ENCODE results near the gene HMCN1.

HMCN1 gene

GRCh38 chr1:186030453-186030852 lies 296.3 kb downstream of the HMCN1 start:
- DNase-seq (ENCODE audit: low spot score), result no peak

- DNase-seq (ENCODE audit: low spot score), result no peak
Observed at GRCh38 chr1:186033847-186034271, 299.7 kb downstream of the HMCN1 start.

DNA sequence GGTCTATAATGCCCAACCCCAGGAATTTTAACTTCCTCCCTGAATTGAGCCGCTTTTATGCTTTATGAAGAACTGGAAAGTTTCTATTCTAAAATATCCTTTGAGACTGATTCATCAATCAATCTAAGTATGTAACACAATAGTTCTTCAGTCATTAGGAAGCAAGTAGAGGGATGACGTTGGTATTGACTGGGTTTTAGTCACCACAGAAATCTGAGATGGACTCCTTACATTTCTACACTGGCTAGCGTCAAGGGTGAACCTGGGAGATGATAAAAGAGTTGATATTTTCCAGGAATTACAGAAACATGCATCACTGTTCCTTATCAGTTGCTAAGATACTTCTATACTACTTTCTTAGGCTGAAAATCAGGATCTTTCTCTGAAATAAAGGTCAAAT lies 308.0 kb downstream of the HMCN1 start:
- DNase-seq (ENCODE audit: low spot score), result no peak

DNA sequence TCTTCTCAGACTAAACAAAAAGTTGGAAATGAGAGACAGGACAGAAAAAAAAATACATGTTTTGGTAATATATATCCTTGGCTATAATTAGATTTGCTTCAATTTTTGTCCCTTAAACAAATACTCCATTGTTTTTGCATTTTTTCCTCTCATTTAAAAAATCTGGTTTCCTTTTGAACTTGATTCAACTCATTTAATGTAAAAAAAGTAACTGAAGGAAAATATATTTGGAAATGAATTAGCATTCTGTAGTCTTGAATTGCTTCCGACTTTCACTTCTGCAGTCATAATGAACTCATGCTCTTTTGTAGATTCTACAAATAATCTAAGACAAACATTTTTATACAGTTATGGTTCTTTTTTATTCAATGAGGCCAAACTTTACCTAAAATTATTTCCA lies 309.1 kb downstream of the HMCN1 start:
- no peak for DNase-seq (ENCODE audit: low spot score)

GRCh38 chr1:186044079-186044685 lies 310.0 kb downstream of the HMCN1 start:
- no peak for DNase-seq (ENCODE audit: low spot score)

GRCh38 chr1:186046437-186047211 lies 312.4 kb downstream of the HMCN1 start:
- DNase-seq (ENCODE audit: low spot score), result no peak

GRCh38 chr1:186050360-186050759 lies 316.2 kb downstream of the HMCN1 start:
- DNase-seq (ENCODE audit: low spot score), result no peak

GRCh38 chr1:186054003-186054402 lies 319.8 kb downstream of the HMCN1 start:
- DNase-seq (ENCODE audit: low spot score), result no peak

DNA sequence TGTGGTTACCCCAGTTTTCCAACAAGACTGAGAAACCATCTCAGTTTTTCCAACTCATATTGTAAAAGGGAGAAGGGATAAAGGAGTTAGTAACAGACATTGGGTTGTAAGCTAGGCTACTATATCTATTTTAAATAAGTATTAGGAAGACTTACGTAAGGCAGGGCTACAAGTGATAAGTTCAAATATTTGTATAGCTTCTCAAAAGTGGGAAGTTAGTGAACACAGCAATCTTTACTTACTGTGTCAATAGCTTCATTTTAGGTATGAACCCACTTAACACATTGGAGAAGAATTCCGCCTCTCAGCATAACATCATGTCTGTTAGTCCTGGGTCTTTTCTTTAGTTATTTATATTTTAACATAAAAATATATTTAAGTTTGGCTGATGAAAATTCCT lies 320.7 kb downstream of the HMCN1 start:
- no peak for DNase-seq (ENCODE audit: low spot score)

- DNase-seq (ENCODE audit: low spot score), result no peak
Observed at GRCh38 chr1:186055846-186056245, 321.7 kb downstream of the HMCN1 start.

DNA sequence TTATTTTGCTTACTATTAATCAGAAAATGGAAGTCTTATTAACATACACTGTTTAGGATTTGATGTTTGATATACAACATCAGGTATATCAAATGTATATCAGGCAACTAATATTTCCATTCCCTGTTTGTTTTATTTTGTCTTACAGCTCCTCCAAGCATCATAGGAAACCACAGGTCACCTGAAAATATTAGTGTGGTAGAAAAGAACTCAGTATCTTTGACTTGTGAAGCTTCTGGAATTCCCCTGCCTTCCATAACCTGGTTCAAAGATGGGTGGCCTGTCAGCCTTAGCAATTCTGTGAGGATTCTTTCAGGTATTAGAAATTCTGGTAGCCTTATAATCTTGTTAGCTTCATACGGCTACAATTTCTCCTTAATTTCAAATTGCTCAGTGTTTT lies 322.9 kb downstream of the HMCN1 start:
- no peak for DNase-seq (ENCODE audit: low spot score)

GRCh38 chr1:186059311-186059710 lies 325.1 kb downstream of the HMCN1 start:
- DNase-seq (ENCODE audit: low spot score), result no peak

GRCh38 chr1:186059752-186060151 lies 325.6 kb downstream of the HMCN1 start:
- DNase-seq (ENCODE audit: low spot score), result no peak

DNA sequence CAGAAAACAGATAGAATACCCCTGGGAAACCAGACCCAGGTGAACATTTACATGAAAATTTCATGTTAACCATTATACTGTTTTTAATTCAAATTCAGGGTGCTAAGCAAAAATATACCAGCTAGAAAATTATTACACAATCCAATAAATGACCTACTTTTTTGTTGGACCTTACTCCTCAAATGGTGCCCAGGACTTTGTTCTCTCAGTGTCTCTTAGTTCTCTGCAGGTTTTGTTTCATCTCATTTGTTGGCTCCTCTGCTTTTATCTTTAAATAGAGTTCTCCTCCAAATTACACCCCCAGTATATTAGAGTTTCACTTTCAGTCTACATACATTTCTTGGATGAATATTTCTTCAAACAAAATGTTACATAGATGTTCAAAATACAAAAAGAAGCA lies 326.0 kb downstream of the HMCN1 start:
- DNase-seq (ENCODE audit: low spot score), result no peak

GRCh38 chr1:186063091-186063657 lies 329.0 kb downstream of the HMCN1 start:
- no peak for DNase-seq (ENCODE audit: low spot score)

DNA sequence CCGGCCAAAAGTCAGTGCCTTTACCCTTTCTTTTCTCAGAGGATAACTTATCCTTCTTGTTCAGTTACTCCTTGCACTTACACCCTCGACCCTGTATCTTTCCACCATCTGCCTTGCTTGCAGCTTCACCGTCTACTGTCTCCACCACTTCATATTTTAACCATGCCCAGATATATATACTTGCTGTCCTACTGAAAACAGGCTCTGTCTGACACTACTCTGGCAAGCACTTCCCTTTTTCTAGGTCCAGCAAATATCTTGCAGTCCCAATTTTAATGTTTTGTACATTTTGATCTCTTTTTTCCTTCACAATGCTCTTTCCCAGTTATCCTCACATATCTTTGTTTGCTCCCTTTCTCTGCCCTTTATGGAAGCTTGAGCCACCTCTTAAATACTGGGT lies 332.2 kb downstream of the HMCN1 start:
- DNase-seq (ENCODE audit: low spot score), result no peak

DNA sequence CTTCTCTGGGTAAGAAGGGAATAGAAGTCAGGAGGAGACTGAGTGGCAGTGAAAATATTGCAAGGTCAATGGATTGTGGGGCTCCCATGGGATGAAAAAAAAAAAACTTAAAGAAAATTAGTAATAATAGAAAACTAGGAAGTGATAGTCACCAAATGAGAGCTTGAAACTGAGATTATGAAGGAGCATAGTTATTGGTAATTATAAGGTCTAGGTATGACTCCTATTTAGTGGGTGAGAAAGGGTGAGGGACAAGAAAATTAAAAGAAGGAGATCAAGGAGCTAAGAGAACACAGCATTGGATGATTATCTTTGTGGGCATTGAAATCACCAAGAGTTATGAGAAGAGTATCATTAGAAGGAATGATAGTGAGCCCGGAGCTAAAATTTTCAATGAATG lies 339.5 kb downstream of the HMCN1 start:
- DNase-seq (ENCODE audit: low spot score), result no peak

DNA sequence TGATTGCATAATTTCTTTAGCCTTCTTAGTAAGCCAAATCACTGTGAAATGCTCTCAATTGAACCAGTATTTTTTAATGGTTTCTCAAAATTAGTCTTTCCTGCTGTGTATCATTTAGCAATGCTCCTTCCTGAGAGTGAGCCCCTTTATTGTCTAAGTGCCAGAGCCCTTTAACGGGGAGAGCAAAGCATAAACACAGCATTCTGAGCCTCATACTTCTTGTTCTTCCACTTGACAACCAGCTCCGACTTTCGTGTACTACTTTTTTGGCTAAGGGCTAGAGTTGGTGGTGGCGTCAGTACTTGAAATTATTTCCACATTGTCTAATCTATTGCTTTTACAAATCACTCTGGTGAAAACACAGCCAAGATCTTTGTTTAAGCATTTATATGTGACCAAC lies 341.8 kb downstream of the HMCN1 start:
- DNase-seq (ENCODE audit: low spot score), result no peak

- DNase-seq (ENCODE audit: low spot score), result no peak
Observed at GRCh38 chr1:186078245-186078644, 344.1 kb downstream of the HMCN1 start.

- no peak for DNase-seq (ENCODE audit: low spot score)
Observed at GRCh38 chr1:186079084-186079684, 345.0 kb downstream of the HMCN1 start.

- DNase-seq (ENCODE audit: low spot score), result peak; percentile 39
Observed at GRCh38 chr1:186082235-186082937, 348.2 kb downstream of the HMCN1 start.

DNA sequence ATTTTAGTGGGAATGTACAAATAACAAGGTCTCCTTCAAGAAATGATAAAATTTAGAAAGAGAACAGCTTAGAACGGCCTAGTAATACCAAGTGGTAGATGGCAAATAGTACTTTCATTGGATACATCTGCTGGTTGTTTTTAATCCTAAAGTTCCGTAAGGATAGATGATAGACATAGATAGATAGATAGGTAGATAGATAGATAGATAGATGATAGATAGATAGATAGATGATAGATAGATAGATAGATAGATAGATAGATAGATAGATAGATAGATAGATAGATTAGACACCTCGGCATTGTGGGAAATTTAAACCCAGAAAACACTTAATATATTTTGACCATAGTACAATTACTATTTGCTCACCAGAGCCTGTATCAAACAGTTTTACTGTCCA lies 352.4 kb downstream of the HMCN1 start:
- DNase-seq (ENCODE audit: low spot score), result no peak
